ENCODE results near the gene PGD. TPM values are rescaled to one million over a fixed set of nuclear protein-coding genes. Genes with fewer than 3 reads are reported as not detected.

The PGD gene
- total RNA-seq, 3 donors from 2014 or later (not counting 1 experiment from before 2014, with no cell fraction given) = 35.8 to 113 (median 39.8) TPM

DNA sequence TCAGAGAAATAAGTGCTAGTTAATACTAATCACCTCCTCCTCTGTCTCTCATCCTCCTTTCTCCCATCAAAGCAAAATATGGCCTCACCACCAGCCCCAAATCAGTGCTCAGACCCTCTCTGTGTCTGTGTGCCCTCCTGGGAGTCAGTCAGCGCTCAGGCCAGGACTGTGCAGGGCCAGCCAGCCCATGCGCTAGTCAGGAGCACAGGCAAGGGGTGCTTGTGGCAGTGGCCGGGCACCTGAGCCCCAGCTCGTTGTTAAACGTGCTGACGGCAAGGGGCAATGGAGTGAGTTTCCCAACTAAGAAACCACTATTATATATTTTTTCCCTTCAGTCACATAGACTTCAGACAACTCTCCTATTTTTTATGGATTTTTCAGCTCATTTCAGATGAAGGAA, 19.2 kb upstream of the PGD start:
- TF ChIP-seq, protein P1, sequence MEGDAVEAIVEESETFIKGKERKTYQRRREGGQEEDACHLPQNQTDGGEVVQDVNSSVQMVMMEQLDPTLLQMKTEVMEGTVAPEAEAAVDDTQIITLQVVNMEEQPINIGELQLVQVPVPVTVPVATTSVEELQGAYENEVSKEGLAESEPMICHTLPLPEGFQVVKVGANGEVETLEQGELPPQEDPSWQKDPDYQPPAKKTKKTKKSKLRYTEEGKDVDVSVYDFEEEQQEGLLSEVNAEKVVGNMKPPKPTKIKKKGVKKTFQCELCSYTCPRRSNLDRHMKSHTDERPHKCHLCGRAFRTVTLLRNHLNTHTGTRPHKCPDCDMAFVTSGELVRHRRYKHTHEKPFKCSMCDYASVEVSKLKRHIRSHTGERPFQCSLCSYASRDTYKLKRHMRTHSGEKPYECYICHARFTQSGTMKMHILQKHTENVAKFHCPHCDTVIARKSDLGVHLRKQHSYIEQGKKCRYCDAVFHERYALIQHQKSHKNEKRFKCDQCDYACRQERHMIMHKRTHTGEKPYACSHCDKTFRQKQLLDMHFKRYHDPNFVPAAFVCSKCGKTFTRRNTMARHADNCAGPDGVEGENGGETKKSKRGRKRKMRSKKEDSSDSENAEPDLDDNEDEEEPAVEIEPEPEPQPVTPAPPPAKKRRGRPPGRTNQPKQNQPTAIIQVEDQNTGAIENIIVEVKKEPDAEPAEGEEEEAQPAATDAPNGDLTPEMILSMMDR (IDR thresholded peaks at IDR 0.05) = no peak
- intact Hi-C loops (cut with micrococcal nuclease) = no loop called here
- no peaks in the 10 kb centered on the region for H3K27me3 Mint-ChIP-seq (ENCODE audit: low read depth in 2 of 2)
- H3K36me3 ChIP-seq (ENCODE audit: control insufficient read depth, insufficient read depth, low read length) = peaks cover 13% of the 10 kb centered on the region
- H3K27ac Mint-ChIP-seq = no peak overlapping the region
- WGBS (ENCODE audit: insufficient coverage) = 95% methylated on average over 6 of the region's 6 CpGs
- no peaks in the 10 kb centered on the region for H3K36me3 Mint-ChIP-seq
- H3K27me3 ChIP-seq (ENCODE audit: control insufficient read depth, insufficient read depth, low read length) = no peaks in the 10 kb centered on the region
- H3K4me1 Mint-ChIP-seq = no peaks in the 10 kb centered on the region
- H3K9me3 Mint-ChIP-seq = no peaks in the 10 kb centered on the region
- DNase-seq = no peak
- no peak for ATAC-seq
- no peak overlapping the region for H3K4me3 ChIP-seq (ENCODE audit: low read length)
- H3K9me3 ChIP-seq (ENCODE audit: control insufficient read depth, insufficient read depth, low read length) = no peaks in the 10 kb centered on the region
- H3K27ac ChIP-seq (ENCODE audit: low read length) = no peak overlapping the region
- H3K4me1 ChIP-seq (ENCODE audit: control insufficient read depth, insufficient read depth, low read length) = no peaks in the 10 kb centered on the region
- H3K4me3 Mint-ChIP-seq = no peak overlapping the region

DNA sequence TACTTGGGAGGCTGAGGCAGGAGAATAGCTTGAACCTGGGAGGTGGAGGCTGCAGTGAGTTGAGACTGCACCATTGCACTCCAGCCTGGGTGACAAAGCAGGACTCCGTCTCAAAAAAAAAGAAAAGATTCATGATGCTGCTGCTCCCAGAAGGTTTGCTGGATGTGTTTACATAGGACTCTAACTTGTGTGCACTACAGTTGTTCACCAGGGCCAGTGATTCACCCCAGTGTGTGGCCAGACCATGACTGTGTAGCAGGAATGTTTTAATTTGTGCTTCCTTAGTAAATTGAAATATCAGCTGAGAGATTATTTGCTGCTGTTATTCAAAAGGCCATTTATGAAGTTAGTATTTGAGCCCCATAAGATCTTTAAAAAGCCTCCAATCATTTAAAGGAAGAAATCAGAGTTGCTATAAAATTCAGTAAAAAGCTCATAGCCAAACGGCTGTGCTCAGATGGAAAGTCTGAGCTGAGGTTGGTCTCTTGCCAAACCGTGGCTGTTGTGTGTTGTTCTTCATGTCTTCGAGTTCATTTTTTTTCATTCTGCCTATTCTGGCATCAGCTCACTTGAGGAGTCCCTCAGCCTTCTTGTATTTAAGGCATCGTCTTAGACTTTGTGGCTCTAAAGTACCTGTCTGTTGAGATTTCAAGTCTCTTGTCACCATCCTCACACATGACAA, 18.1 kb upstream of the PGD start:
- Mint-ChIP-seq H3K27me3 (ENCODE audit: low read depth in 2 of 2) (no peaks in the 10 kb centered on the region), H3K4me3 (no peak overlapping the region), H3K27ac (no peak overlapping the region), H3K4me1 (no peaks in the 10 kb centered on the region), H3K9me3 (no peaks in the 10 kb centered on the region), H3K36me3 (no peaks in the 10 kb centered on the region)
- WGBS (ENCODE audit: insufficient coverage) = 84% methylated on average over 5 of the region's 5 CpGs
- no peaks in the 10 kb centered on the region for H3K4me1 ChIP-seq (ENCODE audit: control insufficient read depth, insufficient read depth, low read length)
- intact Hi-C loops (cut with micrococcal nuclease) = no loop called here
- TF ChIP-seq, protein P1 (IDR thresholded peaks at IDR 0.05) = no peak
- H3K4me3 ChIP-seq (ENCODE audit: low read length) = no peak overlapping the region
- DNase-seq = no peak
- H3K36me3 ChIP-seq (ENCODE audit: control insufficient read depth, insufficient read depth, low read length) = peaks cover 5% of the 10 kb centered on the region
- H3K27me3 ChIP-seq (ENCODE audit: control insufficient read depth, insufficient read depth, low read length) = no peaks in the 10 kb centered on the region
- no peak for ATAC-seq
- H3K9me3 ChIP-seq (ENCODE audit: control insufficient read depth, insufficient read depth, low read length) = no peaks in the 10 kb centered on the region
- H3K27ac ChIP-seq (ENCODE audit: low read length) = no peak overlapping the region

DNA sequence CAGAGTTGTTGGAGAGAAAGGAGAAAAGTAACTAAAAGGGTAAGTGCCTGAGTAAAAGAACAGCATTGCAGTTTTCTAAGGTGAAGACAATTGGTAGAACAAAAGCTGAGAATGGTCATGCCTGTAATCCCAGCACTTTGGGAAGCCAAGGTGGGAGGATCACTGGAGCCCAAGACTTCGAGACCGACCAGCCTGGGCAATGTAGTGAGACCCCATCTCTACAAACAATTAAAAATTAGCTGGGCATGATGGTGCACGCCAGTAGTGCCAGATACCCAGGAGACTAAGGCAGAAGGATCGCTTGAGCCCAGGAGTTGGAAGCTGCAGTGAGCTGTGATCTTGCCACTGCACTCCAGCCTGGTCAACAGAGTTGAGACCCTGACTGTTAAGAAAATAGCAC, 15.2 kb upstream of the PGD start:
- no peak overlapping the region for H3K27ac ChIP-seq (ENCODE audit: low read length)
- no peak overlapping the region for H3K27ac Mint-ChIP-seq
- no peaks in the 10 kb centered on the region for H3K27me3 ChIP-seq (ENCODE audit: control insufficient read depth, insufficient read depth, low read length)
- no peaks in the 10 kb centered on the region for H3K9me3 ChIP-seq (ENCODE audit: control insufficient read depth, insufficient read depth, low read length)
- no peaks in the 10 kb centered on the region for H3K4me1 ChIP-seq (ENCODE audit: control insufficient read depth, insufficient read depth, low read length)
- no peak overlapping the region for H3K4me3 ChIP-seq (ENCODE audit: low read length)
- no peaks in the 10 kb centered on the region for H3K36me3 Mint-ChIP-seq
- no peaks in the 10 kb centered on the region for H3K9me3 Mint-ChIP-seq
- no peaks in the 10 kb centered on the region for H3K4me1 Mint-ChIP-seq
- no peaks in the 10 kb centered on the region for H3K27me3 Mint-ChIP-seq (ENCODE audit: low read depth in 2 of 2)
- no peak overlapping the region for H3K4me3 Mint-ChIP-seq
- ATAC-seq (no peak), DNase-seq (no peak)
- WGBS (ENCODE audit: insufficient coverage) = 90% methylated on average over 4 of the region's 4 CpGs
- intact Hi-C loops (cut with micrococcal nuclease) = no loop called here
- no peaks in the 10 kb centered on the region for H3K36me3 ChIP-seq (ENCODE audit: control insufficient read depth, insufficient read depth, low read length)
- TF ChIP-seq, protein P1 (IDR thresholded peaks at IDR 0.05) = no peak

DNA sequence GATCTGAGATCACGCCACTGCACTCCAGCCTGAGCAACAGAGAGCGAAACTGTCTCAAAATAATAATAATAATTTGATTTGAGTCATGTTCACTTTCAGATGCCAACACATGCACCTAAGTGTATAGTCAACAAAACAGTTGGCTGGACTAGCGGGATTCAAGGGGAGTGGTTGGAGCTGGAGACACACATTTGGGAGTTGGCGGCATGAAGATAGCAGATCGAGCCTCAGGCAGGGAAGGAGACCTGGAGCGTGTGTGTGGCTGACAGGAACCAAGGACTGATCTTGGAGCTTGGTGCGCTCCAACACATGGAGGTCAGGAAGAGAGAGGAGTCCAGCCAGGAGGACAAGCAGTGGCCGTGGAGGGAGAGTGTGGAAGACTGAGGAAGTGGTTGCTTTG, 14.6 kb upstream of the PGD start:
- ATAC-seq = no peak
- TF ChIP-seq, protein P1 (IDR thresholded peaks at IDR 0.05) = no peak
- Histone ChIP-seq H3K9me3 (ENCODE audit: control insufficient read depth, insufficient read depth, low read length) (no peaks in the 10 kb centered on the region), H3K4me1 (ENCODE audit: control insufficient read depth, insufficient read depth, low read length) (no peaks in the 10 kb centered on the region), H3K4me3 (ENCODE audit: low read length) (no peak overlapping the region), H3K27me3 (ENCODE audit: control insufficient read depth, insufficient read depth, low read length) (no peaks in the 10 kb centered on the region), H3K36me3 (ENCODE audit: control insufficient read depth, insufficient read depth, low read length) (no peaks in the 10 kb centered on the region), H3K27ac (ENCODE audit: low read length) (no peak overlapping the region)
- Mint-ChIP-seq H3K4me3 (no peak overlapping the region), H3K36me3 (no peaks in the 10 kb centered on the region), H3K27me3 (ENCODE audit: low read depth in 2 of 2) (no peaks in the 10 kb centered on the region), H3K4me1 (no peaks in the 10 kb centered on the region), H3K9me3 (no peaks in the 10 kb centered on the region), H3K27ac (no peak overlapping the region)
- intact Hi-C loops (cut with micrococcal nuclease) = no loop called here
- no peak for DNase-seq
- WGBS (ENCODE audit: insufficient coverage) = 93% methylated on average over 7 of the region's 8 CpGs
